ENCODE results near the gene BST1.
A peak's percentile ranks its signal among the peaks of the same experiment; 100 is the strongest.
"Not testable (repeated sequence)": the region's sequence is repeated elsewhere in the genome, so short reads cannot be mapped to it uniquely, and the experiment has no call there.

The BST1 gene

DNA sequence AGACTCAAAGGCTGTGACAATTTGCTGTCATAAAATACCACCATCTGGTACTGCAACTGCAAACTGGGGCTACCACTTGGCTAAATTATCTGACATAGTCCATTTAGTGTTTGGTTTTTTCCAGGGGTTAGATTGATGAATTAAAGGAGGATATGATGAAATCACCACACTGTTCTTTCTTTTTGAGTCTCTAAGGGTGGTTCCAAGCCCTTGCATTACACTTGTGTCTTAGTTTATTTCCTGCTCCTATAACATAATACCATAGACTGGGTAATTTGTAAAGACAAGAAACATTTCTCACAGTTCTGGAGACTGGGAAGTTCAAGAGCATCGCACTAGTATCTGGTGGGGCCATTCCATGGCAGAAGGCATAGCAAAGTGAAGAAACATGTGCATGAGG, 43.2 kb downstream of the BST1 start:
- DNase-seq (ENCODE audit: low spot score) = no peak

DNA sequence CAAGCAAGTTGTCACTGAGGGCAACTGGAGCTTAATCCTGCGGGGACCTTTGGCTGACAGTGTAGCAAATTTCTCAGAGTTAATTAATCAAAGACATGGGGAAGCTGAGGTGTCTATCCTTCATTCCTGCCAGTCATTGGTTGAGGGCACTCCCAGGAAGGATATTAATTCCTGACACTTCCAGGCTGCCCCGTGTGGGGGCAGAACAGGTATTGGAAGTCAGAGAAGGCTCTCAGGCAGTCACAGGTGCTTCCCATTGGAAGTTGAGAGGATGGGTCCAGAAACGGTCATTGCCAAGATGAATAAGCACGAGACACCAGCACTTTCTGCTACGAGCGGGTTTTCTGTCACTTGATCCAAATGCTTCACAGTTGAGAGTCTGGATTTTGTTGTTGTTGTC, 46.1 kb downstream of the BST1 start:
- DNase-seq (ENCODE audit: low spot score) = no peak

DNA sequence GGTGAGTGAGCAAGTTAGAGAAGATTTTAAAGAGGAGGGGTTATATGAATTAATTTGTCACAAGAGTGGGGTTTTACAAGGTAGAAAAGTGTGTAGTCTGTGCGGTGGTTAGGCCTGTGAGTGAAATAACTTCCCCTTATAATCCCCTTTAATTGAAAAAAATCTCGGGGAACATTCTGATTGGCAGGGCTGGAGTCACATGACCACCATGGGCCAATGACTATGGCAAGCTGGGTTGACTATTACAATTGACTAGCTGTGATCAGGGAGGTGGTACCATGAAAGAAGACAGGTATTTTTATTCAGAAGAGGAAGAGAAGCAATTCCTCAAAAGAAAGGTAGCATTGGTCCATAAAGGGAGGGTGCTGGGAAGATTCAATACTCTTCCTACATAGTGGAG, 48.3 kb downstream of the BST1 start:
- no peak for DNase-seq (ENCODE audit: low spot score)

DNA sequence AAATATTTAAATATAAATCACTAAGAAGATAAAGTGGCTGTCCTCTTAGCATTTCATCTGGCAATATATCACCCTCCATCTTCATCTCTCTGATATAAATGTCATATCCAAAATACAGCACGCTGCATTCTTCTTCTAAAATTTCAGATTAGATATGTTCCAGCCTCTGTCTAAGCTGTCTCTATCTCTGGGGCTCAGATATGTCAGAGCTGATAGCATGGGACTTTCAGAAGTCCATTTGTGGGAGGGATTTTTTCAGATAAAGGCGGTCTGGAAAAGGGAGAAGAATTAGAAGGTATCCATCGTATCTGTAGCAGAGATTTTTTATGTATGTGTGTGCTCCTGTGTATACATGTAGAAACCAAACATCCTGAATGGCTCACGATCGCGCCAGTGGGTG, 50.2 kb downstream of the BST1 start:
- no peak for DNase-seq (ENCODE audit: low spot score)

DNA sequence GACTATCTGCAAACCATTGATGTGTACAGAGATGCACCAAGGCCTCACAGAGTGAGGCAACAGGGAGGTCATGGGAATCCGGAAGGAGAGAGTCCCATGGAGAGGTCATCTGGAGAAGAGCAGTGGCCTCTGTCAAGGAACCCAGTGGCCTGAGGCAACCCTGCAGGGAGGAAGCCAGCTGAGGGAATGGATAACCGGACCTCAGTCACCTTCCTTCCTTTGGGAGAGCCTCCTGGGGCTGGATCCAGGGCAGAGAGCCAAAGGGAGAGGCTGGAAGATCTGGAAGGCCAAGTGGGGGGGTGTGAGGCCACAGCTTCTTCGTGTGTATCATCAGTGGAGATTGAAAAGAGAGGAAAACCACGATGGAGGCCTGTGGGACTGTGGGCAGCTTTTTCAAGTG, 50.9 kb downstream of the BST1 start:
- no peak for DNase-seq (ENCODE audit: low spot score)

DNA sequence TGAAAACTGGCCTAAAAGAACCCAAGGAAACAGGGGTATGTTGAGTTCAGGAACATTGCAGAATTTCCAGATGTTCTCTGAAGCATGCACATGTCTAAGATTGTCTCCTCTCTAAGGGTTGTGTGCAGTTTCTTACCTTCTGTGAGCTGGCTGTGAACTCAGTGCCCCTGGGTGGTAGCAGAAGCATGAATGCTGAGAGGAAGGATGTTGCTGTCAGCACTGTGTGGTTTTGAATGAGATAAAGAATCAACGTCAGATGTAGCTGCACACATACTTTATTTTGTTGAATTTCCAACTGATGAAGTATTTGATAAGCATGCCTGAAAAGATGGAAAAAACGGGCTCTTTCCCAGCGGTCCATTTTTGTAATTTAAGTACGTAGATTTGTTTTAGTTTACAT, 51.5 kb downstream of the BST1 start:
- DNase-seq (ENCODE audit: low spot score) = no peak

DNA sequence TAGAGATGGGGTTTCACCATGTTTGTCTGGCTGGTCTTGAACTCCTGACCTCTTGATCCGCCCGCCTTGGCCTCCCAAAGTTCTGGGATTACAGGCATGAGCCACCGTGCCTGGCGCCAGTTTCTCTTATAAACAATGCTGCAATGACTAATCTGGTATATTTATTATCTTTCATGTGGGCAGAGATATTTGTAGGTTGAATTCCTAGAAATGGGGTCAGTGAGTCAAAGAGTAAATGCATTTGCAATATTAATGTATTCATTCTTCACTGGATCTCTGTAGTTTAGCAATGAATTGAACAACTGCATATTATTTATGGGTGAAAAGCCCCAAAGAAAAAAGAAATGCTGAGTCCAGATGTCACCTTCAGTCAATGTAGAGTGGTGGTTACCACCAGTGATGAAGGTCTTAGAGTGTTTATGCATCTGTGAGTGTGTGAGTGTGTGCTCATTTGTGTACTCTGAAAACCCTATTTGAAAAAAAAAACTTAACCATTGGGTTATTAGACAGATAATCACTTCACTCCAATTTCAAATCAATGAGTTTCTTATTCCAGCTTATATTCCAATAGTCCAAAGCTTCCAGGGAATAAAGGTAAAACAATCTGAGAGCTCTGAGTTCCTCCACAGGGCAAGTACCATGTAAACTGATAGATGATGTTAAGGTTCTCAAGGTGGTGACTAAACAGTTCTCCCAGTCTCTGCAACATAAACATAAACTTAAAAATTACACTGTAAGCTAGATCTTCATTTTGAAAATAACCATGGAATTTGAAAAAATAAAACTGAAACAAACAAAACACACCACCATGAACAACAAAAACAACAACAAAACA, 52.7 kb downstream of the BST1 start:
- DNase-seq (ENCODE audit: low spot score) = no peak

DNA sequence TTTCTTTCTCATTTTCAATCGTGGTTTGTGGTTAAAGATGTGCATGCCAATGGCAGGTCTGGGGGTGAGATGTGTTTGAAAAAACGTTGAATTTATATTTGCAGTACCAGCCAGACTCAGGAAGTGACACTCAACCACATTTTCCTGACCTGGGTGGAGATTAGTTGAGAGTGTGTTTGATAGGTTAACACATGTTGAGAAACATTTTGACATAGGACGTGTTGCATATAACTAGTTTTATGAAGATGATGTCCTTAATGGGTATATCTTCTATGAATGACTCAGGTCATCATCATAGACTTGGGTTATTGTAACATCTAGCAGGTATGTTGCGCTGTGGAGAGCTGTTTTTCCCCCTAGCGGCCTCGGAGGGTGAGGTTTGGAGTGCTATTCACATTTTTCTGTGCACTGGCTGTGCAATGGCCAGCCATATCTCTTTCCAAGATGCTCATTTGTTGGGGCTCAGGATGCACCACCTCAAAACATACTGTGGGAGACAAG, 53.5 kb downstream of the BST1 start:
- no peak for DNase-seq (ENCODE audit: low spot score)

DNA sequence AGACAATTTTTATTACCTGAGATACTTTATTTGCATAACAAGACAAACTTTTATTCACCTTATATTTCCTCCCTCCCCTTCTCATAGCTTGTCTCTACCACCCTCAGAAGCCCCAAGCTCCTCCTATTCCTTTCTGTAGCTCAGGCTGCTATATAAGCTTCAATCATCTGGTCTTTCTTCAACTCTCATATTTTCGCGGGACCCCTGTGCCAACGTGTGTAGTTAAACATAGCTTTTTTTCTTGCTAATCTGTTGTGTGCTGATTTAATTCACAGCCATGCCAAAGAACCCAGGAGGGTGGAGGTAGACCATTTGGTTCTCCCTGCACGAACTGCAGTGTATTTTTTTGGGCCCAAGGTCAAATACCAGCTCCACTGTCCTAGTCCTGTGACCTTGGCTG, 54.2 kb downstream of the BST1 start:
- no peak for DNase-seq (ENCODE audit: low spot score)

DNA sequence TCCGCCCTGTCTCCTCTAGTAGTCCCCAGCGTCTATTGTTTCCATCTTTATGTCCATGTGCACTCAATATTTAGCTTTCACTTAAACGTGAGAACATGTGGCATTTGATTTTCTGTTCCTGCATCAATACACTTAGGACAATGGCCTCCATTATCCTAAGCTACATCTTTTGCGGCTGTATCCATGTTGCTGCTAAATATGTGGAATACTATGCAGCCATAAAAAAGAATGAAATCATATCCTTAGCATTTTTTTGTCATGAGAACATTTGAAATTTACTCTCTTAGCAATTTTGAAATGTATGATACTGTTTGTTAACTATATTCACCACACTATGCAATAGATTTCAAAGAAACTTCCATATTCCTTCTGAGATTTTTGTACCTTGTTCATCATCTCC, 55.4 kb downstream of the BST1 start:
- no peak for DNase-seq (ENCODE audit: low spot score)

DNA sequence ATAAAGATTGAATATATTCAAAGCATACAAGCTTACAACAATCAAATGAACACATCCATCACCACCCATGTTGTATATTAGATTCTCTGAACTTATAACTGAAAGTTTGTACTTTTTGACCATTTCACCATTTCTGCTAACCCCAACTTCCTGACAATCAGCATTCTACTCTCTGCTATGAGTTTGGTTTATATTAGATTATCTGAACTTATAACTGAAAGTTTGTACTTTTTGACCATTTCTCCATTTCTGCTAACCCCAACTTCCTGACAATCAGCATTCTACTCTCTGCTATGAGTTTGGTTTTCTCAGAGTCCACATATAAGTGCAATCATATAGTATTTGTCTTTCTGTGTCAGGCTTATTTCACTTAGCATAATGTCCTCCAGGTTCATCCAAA, 59.6 kb downstream of the BST1 start:
- not testable (repeated sequence) for DNase-seq (ENCODE audit: low spot score)

DNA sequence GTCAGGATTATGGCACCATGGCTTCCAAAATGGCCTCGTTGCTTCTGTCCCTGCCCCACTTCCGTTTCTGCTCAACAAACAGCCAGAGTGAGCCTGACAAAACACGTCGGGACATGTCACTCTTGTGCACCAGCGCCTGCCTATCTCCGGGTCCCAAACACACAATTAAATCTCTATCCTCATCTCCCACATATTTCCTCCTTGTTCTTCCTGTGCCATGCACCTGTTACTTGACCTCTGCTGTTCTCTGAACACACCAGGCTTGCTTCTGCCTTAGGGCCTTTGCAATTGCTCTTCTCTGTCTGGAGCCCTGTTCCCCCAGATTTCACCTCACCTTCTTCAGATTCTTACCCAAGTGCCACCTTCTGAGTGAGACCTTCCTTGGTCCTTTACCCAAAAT, 62.5 kb downstream of the BST1 start:
- DNase-seq (ENCODE audit: low spot score) = no peak

DNA sequence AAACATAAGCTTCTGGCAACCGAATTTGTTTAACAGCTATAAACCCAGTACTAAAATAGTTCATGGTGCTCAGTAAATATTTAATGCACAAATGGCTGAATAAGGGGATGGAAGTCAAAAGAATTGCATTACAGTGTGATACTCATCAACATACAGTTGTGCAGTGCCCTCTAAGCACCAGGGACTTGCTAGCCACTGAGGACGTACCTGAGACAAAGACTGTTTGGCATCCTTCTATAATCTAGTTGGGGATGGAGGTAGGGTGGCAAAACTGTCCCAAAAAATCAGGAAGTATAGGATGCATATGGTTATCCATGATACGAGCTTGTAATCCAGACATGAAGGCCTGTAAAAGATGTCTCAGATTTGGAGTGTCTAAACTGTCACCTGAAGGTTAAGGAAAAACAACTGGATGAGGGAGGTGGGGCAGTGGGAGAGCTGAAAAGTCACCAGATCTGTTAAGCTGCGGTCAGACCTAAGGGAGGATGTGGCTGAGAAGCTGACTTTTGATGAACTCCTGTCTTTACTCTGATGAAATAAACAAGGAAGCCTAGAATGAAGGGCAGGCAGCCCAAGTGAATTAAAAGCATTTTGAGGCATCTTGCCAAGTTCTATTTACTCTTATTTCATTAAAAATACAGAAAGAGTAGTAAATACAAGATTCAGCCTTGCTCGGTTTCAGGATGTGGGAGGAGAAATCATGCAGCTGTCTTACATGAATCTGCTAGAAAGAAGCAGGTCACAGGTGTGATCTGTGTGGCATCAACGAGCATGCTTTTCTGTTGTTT, 63.2 kb downstream of the BST1 start:
- no peak for DNase-seq (ENCODE audit: low spot score)

DNA sequence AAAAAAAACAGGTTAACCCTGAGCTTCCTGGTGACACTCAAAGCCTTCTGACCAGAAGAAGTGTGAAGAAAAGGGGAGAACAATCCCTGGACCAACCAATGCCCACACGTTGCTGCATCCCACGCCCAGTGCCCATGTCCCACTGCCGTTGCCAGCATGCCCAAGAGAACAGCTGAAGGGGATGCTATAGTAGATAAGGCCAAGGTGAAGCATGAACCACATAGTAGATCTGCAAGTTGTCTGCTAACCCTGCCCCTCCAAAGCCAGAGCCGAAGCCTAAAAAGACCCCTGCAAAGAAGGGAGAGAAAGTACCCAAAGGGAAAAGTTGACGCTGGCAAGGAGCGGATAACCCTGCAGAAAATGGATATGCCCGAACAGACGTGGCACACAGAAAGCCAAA, 64.0 kb downstream of the BST1 start:
- no peak for DNase-seq (ENCODE audit: low spot score)

DNA sequence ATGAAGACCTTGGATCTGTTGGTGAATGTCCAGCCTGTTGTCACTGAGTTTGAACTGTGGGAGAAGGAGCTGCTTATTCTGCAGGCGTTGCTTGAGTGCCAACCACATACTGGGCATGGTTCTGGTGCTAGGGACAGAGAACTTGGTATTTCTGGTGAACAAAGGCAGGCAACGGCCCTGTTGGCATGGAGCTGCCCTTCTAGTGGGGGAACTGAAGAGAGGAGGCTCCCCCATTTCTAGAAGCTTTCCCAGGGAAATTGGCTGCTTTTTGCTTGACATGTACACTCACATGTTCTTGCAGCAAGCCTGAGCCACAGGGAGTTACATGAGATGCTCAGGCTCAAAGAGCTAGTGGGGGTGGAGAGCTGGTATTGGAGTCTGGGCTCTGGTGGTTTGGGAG, 66.3 kb downstream of the BST1 start:
- no peak for DNase-seq (ENCODE audit: low spot score)

DNA sequence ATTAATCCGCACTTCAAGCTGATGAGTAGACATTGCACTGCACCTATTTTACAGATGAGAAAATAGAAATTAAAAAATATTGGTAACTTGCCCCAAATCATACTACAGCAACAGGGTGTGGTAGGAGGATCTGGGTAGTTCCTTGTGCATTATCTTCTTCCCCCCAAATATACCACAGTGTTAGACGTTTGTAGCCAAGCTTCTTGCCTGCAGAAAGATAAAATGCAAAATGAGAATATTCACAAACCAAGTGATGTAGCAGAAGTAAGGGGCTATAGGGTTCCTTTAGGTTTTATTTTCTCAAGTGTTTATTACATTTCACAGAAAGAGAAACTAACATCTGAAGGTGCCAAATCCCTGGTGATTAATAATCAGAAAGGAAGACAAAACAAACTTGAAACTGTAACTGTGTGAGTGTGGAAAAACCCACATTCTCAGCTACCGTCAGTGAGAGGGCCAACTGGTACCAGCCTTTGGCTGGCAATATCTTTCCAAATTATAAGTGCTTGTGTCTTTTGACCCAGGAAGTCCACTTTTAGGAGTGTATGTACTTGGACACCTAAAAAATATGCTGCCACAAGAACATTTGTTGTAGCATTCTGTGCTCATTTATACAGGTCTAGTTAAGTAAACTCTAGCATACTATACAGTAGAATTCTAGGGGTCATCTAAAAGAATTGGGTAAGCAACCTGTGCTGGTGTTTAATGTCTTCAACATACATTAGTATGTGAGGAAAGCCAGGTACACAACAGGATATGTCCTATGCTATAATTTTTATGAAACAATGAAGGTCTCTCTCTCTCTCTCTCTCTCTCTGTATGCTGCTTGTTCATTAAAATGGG, 68.6 kb downstream of the BST1 start:
- DNase-seq (ENCODE audit: low spot score) = no peak

DNA sequence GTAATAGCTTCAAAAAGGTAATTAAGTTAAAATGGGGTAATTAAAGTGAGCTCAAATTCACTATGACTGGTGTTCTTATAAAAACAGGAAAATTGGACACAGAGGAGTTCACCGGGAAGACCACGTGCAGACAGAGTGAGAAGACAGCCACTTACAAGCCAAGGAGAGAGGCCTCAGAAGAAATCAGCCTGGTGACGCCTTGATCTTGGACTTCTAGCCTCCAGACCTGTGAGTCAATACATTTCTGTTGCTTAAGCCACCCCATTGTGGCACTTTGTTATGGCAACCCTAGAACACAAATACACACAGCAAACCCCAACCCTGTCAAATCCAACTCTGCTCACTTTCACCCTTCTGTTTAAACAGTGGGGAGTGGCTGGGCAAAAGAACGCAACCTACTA, 71.2 kb downstream of the BST1 start:
- DNase-seq (ENCODE audit: low spot score) = no peak

DNA sequence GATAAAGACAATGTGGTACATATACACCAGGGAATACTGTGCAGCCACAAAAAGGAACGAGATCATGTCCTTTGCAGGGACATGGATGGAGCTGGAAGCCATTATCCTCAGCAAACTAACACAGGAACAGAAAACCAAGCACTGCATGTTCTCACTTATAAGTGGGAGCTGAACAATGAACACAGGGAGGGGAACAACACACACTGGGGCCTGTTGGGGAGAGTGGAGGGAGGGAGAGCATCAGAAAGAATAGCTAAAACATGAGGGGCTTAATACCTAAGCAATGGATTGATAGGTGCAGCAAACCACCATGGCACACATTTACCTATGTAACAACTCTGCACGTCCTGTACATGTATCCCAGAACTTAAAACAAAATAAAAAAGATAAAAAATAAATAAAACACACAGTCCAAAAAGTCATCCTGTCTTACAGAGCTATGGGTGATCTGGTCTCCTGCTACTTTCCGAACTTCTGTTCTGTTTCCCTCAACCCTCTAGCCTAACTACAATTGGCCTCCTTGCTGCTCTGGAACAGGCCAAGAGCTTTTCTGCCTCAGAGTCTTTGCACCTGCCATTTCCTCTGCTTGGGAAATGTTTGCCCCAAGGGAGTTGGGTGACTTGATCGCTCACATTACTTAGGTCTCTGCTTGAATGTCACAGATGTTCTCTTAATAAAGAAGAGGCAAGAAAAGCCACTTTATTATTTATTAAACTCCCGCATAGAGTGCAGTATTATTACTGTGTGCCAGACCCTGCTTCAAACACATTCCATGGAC, 74.2 kb downstream of the BST1 start:
- no peak for DNase-seq (ENCODE audit: low spot score)

DNA sequence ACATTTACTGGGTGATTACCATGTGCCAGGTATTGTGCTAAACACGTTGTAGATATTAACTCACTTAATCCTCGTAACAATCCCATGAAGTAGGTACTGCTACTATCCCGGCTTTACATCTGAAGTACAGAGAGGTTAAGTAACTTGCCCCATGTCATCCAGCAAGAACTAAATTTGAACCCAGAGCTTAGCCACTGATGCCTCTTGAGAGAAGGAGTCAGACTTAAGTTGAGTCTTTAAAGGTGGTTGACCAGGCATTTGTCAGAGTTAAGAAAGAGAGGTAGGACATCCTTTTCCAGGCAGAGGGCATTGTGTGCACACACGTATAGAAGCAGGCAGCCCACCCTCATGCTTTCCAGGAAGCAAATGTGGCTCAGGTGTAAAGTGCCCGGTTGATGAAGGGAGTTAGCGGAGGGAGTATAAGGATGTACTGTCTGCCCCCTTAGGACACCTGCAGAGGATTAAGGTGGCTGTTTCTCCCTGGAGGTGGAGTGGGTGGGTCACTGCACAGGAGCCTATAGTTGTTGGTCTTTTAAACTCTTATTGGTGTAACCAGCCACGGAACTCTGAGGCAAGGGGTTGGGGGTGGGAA, 74.9 kb downstream of the BST1 start:
- no peak for DNase-seq (ENCODE audit: low spot score)

DNA sequence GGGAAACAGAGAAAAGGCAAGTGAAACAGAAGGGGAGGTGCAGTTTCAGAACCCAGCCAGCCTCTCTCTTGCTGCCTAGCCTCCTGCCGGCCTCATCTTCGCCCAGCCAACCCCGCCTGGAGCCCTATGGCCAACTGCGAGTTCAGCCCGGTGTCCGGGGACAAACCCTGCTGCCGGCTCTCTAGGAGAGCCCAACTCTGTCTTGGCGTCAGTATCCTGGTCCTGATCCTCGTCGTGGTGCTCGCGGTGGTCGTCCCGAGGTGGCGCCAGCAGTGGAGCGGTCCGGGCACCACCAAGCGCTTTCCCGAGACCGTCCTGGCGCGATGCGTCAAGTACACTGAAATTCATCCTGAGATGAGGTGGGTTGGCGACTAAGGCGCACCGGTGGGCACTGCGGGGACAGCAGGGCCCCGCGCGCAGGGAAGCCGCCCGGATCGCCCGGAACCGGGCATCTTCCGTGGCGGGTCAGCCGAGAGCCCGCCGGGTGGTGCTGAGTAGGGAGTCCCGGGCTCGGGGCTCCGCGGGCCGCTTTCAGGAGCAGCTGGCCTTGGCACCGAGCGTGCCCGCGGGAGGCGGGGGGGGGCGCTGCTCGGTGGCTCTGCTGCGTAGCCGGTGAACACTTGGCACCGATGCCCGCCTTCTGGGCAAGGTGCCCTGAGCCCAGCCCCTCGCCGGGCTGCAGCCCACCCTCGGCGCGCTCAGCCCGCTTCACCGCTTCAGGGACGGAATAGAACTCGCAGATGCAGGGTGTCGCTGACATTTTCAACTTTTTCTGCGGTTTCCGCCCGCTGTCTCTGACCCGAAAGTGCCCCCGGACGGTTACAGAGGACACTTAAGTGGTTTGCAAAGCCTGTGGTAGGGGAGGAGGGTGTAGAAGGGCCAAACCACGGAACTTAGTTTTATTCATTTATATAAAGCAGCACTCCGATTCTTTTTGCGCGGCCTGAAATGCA, 75.7 kb downstream of the BST1 start, which contains the start of gene CD38:
Gene CD38 (plus strand): TSS at position 40 of the 953 bp plus-strand sequence. CDS start 87 bp downstream, at position 127.
- DNase-seq (ENCODE audit: low spot score) = peak; percentile 61

All from ecto neural progenitor cell (in vitro differentiated cells).